Stomach (tissue), 4 donors: ENCODE measurements around the gene FAM43A.

ENCODE experiments used
- EP300 ChIP-seq: sonication (generic); formaldehyde crosslinking; IDR thresholded peaks from one replicate; pipeline ENCODE4 v1.6.1; 2017; ENCODE audit warnings: antibody characterized with exemption
- POLR2A ChIP-seq, 4 donors: fragments of 450-650 bp; IDR thresholded peaks; one replicate each; pipeline ENCODE4 v1.6.1; 2016; ENCODE audit warnings: antibody characterized with exemption in 4 of 4, control low read depth in 2 of 4, mild to moderate bottlenecking in 1 of 4, moderate library complexity in 1 of 4
- TF ChIP-seq, protein P1 (sequence below), 7 experiments: fragments of 450-650 bp in 4 of 7; fragments of 200-600 bp in 3 of 7; sonication (generic) in 3 of 7; IDR thresholded peaks; one replicate each; pipeline ENCODE4 v1.5.1; 2016 to 2019; ENCODE audit warnings: antibody characterized with exemption in 7 of 7, control low read depth in 2 of 7, mild to moderate bottlenecking in 1 of 7

GRCh38 chr3:194702545-194702944, 16.9 kb downstream of the FAM43A start:
- TF ChIP-seq POLR2A (IDR thresholded peaks at IDR 0.05) (no peak), EP300 (no peak)
- TF ChIP-seq, protein P1, sequence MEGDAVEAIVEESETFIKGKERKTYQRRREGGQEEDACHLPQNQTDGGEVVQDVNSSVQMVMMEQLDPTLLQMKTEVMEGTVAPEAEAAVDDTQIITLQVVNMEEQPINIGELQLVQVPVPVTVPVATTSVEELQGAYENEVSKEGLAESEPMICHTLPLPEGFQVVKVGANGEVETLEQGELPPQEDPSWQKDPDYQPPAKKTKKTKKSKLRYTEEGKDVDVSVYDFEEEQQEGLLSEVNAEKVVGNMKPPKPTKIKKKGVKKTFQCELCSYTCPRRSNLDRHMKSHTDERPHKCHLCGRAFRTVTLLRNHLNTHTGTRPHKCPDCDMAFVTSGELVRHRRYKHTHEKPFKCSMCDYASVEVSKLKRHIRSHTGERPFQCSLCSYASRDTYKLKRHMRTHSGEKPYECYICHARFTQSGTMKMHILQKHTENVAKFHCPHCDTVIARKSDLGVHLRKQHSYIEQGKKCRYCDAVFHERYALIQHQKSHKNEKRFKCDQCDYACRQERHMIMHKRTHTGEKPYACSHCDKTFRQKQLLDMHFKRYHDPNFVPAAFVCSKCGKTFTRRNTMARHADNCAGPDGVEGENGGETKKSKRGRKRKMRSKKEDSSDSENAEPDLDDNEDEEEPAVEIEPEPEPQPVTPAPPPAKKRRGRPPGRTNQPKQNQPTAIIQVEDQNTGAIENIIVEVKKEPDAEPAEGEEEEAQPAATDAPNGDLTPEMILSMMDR (IDR thresholded peaks at IDR 0.05), result no peak
